Gastroesophageal sphincter (tissue), 2 donors: Measurements from ENCODE around the gene PWP2.
"Not testable (repeated sequence)": the region's sequence is repeated elsewhere in the genome, so short reads cannot be mapped to it uniquely, and the experiment has no call there.

Experiments
- EP300 ChIP-seq: sonication (generic); formaldehyde crosslinking; IDR thresholded peaks from one replicate; pipeline ENCODE4 v1.6.1; 2017; ENCODE audit warnings: antibody characterized with exemption, mild to moderate bottlenecking
- POLR2A ChIP-seq, 2 donors: fragments of 450-650 bp; IDR thresholded peaks; one replicate each; pipeline ENCODE4 v1.6.1; 2017; ENCODE audit warnings: antibody characterized with exemption in 2 of 2, mild to moderate bottlenecking in 2 of 2, moderate library complexity in 1 of 2

- not testable (repeated sequence) for TF ChIP-seq EP300; POLR2A (IDR thresholded peaks at IDR 0.05)
Observed at GRCh38 chr21:44098964-44099363, 8.2 kb upstream of the PWP2 start.
